C4-2B (cell line): Measurements from ENCODE around the gene STX2.

Source experiments
- H3K27ac ChIP-seq: fragments of 450-650 bp; 2 replicates; pipeline ENCODE4 v1.5.1; 2017
- ZFX ChIP-seq: fragments of 450-650 bp; IDR thresholded peaks from 2 replicates; pipeline ENCODE4 v1.6.1; 2017
- TF ChIP-seq, protein P1 (sequence below): fragments of 450-650 bp; conservative IDR thresholded peaks from 2 replicates; pipeline ENCODE4 v1.5.1; 2017; ENCODE audit warnings: mild to moderate bottlenecking

STX2 gene

DNA sequence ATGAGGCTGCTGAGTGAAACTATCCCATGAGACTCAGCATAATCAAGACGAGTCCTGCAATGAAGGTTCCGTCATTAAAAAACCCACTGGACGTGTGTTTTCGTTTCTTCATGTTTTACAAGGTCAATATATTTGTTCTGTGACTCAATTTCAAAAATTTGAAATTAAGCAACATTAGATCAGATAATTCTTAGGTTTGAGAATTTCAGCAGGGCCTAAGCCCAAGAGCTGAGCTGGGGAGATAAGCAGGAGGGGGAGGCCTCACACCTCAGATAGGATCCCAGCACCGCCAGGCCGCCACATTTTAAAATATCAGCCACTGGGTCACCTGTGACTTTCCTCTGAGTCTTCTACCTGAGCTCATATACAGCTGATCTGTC lies 13.3 kb downstream of the STX2 start:
- H3K27ac ChIP-seq = no peak overlapping the region
- TF ChIP-seq, protein P1, sequence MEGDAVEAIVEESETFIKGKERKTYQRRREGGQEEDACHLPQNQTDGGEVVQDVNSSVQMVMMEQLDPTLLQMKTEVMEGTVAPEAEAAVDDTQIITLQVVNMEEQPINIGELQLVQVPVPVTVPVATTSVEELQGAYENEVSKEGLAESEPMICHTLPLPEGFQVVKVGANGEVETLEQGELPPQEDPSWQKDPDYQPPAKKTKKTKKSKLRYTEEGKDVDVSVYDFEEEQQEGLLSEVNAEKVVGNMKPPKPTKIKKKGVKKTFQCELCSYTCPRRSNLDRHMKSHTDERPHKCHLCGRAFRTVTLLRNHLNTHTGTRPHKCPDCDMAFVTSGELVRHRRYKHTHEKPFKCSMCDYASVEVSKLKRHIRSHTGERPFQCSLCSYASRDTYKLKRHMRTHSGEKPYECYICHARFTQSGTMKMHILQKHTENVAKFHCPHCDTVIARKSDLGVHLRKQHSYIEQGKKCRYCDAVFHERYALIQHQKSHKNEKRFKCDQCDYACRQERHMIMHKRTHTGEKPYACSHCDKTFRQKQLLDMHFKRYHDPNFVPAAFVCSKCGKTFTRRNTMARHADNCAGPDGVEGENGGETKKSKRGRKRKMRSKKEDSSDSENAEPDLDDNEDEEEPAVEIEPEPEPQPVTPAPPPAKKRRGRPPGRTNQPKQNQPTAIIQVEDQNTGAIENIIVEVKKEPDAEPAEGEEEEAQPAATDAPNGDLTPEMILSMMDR = no peak
- TF ChIP-seq ZFX = no peak

GRCh38 chr12:130819681-130820080 lies 19.4 kb downstream of the STX2 start:
- TF ChIP-seq ZFX = no peak
- TF ChIP-seq, protein P1 = no peak
- no peak overlapping the region for H3K27ac ChIP-seq

DNA sequence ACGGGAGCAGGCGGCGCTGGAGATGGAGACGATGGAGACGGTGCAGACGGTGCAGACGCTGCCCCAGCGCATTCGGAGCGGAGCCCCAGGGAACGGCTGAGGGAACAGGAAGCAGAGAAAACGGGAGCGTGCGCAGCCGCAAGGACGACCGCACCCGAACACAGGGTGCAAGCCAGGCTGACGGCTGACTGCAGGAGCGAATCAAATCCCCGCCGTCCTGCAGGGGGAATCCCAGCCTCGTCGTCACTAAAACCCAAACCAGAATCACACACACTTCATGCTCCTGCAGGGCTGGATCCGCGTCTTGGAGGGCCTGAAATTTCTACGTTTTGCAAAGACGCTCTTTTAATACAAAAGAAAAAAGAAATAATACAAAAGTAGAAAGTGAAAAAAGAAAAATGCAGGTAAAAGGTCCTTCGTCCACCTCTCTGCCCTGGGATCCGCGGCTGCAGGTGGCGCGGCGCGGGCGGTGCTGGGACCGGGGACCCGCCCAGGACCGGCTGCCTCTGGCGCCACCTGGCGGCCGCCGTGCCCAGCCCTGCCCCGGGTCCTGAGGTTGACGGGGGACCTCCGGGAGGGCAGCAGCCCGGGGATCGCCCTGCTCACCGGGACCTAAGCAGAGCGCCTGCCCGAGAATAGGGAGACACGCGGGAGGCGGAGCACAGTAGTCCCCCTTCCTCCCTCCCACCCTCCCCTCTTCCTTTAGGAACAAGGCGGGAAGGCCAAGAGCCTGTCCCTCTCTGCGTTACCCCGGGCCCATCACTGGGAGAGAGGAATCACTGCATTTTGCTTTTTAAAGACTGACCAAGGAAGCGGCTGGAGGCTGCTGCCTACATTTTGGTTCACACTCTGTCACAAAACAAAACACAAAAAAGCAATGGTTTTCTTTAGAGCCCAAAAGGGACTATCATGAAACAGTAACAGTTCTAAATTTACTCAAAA lies 20.1 kb downstream of the STX2 start:
- TF ChIP-seq ZFX = no peak
- TF ChIP-seq, protein P1 = peak; percentile 95
- peak overlapping the region; percentile 60 for H3K27ac ChIP-seq

- H3K27ac ChIP-seq = peak overlapping the region; percentile 60
- TF ChIP-seq ZFX = no peak
- TF ChIP-seq, protein P1 = no peak
Observed at GRCh38 chr12:130818272-130818634, 20.8 kb downstream of the STX2 start.

GRCh38 chr12:130817804-130818203 lies 21.2 kb downstream of the STX2 start:
- no peak overlapping the region for H3K27ac ChIP-seq
- TF ChIP-seq ZFX = no peak
- TF ChIP-seq, protein P1 = no peak

- no peak overlapping the region for H3K27ac ChIP-seq
- TF ChIP-seq, protein P1 = no peak
- no peak for TF ChIP-seq ZFX
Observed at GRCh38 chr12:130816097-130816496, 23.0 kb downstream of the STX2 start.

DNA sequence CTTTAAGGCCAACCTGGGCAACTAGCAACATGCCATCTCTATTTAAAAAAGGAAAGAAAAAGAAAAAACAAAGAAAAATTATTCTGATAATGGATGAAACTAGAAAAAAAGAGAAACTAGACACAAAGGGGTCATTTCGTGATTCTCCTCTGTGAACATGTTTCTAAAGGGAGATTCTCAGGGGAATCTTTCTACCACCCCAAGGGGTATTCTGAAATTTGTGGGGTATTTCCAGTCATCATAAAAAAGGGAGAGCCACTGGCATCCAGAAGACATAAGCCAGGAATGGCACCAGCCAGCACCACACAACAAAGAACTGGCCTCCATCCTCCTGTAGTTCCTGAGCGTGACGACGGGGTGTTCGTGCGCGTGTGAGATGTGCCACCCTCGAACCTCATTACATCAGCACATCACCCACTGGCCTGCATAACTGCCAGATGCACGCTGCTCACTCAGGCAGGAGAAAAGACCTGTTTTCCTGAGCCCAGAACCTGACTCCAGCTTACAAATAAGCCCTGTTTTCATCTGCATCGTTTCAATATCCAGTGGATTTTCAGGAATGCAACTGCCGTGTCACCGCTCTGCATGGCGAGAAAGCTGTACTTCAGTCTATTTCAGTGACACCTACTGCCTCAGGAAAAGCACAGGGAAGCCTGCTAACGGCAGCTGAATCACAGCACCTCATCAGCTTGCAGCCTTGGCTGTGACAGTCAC lies 23.9 kb downstream of the STX2 start:
- TF ChIP-seq, protein P1 = no peak
- no peak for TF ChIP-seq ZFX
- H3K27ac ChIP-seq = no peak overlapping the region
